ENCODE measurements around the gene ATN1.

Gene ATN1

GRCh38 chr12:6966351-6966750, 38.6 kb downstream of the ATN1 start:
- no peak for FAIRE-seq

DNA sequence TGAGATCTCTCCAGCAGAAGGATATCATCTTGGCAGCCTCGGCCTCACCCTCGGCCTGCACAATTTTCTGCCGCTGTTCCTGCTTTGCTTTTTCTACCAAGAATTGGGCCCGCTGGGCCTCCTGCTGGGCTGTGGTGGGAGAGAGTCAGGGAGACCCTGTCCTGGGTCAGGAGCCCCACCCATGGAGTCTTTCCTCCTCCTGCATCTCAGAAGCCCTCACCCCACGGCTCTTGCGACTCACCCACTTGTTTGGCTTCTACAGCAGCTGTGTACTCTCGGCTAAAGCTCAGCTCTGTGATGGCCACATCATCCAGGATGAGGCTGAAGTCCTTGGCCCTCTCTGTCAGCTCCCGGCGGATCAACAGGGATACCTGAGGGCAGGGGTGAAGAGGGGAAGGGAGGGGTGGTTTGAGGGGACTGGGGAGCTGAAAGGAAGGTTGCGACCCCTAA, 39.9 kb downstream of the ATN1 start:
- no peak for DNase-seq (ENCODE audit: insufficient read length, low spot score)
- FAIRE-seq = no peak

More at GRCh38 chr12:6966351-6966750, 38.6 kb downstream of the ATN1 start:
- DNase-seq (ENCODE audit: insufficient read length, low spot score) = no peak

DNA sequence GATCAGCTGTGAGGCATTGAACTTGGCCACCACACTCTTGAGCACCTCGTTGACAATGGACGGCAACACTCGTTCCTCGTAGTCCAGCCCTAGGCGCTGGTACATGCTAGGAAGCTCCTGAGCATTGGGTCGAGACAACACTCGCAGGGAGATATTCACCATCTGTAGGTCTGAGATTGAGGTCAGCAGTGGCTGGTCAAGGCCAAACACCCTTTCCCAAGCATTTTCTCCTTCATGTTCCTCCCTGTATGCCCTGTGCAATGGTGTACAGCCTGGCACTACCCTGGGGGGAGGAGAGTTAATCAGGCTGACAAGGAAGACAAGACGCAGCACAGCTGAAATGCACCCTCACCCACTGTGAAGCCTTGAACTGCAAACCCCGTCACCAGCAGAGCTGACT, 40.7 kb downstream of the ATN1 start:
- FAIRE-seq = peak; percentile 60
- DNase-seq (ENCODE audit: insufficient read length, low spot score) = no peak

GRCh38 chr12:6970096-6970527, 42.4 kb downstream of the ATN1 start:
- peak; percentile 42 for FAIRE-seq
- DNase-seq (ENCODE audit: insufficient read length, low spot score) = no peak

DNA sequence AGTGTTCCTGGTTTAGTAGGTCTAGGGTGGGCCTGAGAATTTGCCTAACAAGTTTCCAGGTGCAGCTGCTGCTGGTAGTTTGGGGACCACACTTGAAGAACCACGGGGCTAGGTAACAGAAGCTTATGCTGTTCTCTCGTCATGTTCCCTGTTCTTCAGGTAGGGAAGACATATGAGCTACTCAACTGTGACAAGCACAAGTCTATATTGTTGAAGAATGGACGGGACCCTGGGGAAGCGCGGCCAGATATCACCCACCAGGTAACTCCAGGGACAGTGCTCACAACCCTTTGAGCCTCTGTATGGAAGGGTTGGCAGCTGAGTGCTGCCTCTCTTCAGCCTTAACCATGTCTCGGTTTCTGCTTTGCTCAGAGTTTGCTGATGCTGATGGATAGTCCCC, 46.4 kb downstream of the ATN1 start:
- FAIRE-seq (no peak), DNase-seq (ENCODE audit: insufficient read length, low spot score) (no peak)

DNA sequence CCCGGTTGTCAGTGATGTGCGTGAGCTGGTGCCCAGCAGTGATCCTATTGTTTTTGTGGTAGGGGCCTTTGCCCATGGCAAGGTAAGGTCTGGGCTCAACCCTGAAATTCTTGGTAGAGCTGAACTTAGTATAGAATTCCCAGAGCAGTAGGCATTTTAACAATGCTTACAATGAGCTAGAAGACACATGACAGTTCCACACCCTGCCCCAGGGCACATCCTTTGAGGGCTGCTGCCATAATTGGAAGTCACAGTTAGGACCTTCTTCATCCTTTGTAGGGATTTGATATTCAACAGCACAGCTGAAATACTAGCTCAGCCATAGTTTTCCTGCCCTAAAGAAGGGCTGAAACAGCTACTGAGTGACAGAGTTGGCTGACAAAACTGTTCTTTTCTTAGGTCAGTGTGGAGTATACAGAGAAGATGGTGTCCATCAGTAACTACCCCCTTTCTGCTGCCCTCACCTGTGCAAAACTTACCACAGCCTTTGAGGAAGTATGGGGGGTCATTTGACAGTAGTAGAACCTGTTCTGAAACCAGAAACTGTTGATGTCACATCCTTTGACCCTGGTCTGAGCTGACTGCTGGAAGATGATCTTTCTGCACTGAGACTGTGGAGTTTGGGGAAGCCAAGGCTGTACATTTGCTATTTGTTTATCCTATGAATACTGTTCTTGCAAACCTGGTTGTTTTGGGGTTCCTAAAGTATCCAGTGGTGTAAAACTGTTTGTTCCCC, 47.7 kb downstream of the ATN1 start:
- FAIRE-seq = no peak
- DNase-seq (ENCODE audit: insufficient read length, low spot score) = no peak

- DNase-seq (ENCODE audit: insufficient read length, low spot score) (no peak), FAIRE-seq (peak; percentile 54)
Observed at GRCh38 chr12:6977653-6978052, 49.9 kb downstream of the ATN1 start.

- FAIRE-seq = no peak
Observed at GRCh38 chr12:6978188-6978587, 50.4 kb downstream of the ATN1 start.

GRCh38 chr12:6978611-6979011, 50.9 kb downstream of the ATN1 start:
- FAIRE-seq = peak; percentile 20
- DNase-seq (ENCODE audit: insufficient read length, low spot score) = no peak

More at GRCh38 chr12:6978188-6978587, 50.4 kb downstream of the ATN1 start:
- no peak for DNase-seq (ENCODE audit: insufficient read length, low spot score)

- no peak for FAIRE-seq
- DNase-seq (ENCODE audit: insufficient read length, low spot score) = no peak
Observed at GRCh38 chr12:6979021-6979420, 51.3 kb downstream of the ATN1 start.

- FAIRE-seq (peak; percentile 73), DNase-seq (ENCODE audit: insufficient read length, low spot score) (no peak)
Observed at GRCh38 chr12:6979453-6979852, 51.7 kb downstream of the ATN1 start.

GRCh38 chr12:6980075-6980474, 52.3 kb downstream of the ATN1 start:
- no peak for FAIRE-seq
- DNase-seq (ENCODE audit: insufficient read length, low spot score) = no peak

DNA sequence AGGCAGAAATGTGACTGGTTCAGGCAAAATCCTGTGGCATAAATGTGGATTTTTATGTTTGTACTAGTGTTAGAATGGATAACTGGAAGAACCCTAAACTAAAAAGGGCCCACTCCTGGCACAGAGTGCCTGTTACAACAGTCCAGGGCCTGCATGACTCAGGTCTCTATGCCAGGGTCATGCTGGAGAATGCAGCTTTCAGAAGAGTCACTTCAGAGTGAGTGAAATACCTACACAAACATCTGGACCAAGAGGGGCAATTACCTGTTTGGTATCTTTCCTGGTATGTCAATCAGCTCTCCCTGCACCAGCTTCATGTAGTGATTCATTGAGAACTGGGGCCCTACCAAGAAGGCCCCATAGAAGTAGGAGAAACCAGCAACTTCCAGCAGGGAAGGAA, 53.0 kb downstream of the ATN1 start:
- no peak for FAIRE-seq
- DNase-seq (ENCODE audit: insufficient read length, low spot score) = no peak

GRCh38 chr12:6981152-6982052, 53.6 kb downstream of the ATN1 start:
- FAIRE-seq (peak; percentile 46), DNase-seq (ENCODE audit: insufficient read length, low spot score) (no peak)

DNA sequence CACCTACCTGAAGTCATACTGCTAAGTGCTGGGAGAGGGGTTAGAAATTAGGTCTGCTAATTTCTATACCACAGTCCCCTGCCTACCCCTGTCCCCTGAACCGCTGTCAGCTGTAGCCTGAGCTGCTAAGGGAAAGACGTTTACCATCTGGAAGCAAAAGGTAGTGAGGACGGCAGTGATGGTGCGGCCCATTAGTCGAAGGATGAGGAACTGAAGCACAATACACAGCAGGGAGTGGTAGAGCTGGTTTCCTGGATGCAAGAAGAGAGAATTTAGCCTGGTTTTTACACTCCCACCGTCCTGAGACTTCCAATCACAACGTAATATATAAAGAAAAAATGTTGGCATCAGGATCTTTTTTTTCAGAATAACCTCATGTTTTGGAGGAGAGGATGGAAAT, 54.8 kb downstream of the ATN1 start:
- FAIRE-seq (no peak), DNase-seq (ENCODE audit: insufficient read length, low spot score) (no peak)

GRCh38 chr12:6987956-6988553, 60.3 kb downstream of the ATN1 start:
- DNase-seq (ENCODE audit: insufficient read length, low spot score) (no peak), FAIRE-seq (no peak)
